Measurements from ENCODE around the gene DDX18.
A peak's percentile ranks its signal among the peaks of the same experiment; 100 is the strongest.

DDX18 gene

DNA sequence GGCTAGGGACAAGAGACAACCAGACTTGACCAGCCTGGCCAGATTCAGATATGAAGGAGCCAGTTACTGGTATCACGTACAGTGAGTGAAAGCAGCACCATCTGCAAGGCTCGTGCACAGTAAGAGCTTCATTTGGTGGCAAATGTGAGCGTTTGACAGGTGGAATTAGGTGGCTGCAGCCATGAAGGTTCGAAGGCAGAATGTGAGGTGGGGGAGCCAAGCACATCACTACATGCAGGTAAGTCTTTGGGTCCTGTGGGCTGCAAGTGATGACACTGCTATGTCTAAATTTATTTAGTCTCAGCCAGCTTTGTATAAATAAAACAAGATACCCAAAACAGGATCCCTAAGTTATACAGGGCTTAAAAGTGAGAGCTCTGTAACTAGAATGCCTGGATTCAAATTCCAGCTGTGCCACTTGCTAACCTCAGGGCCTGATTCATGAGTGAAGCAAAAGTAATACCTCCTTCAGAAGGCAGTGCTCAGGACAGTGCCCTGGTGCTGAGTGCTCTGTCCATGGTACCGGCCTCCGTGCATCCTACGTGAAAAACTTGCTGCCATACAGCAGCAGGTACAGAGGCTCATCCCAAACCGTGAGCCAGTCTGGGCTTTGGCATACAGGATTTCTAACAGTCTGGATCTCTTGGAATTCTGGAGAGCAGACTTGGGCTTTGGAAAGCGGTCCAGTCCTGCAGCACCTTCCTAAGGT is 18.6 kb downstream of the DDX18 start:
- Histone ChIP-seq H3K27ac (ENCODE audit: insufficient read depth, low read depth, low read length, poor library complexity, severe bottlenecking) (no peak overlapping the region), H3K9me3 (ENCODE audit: control insufficient read depth, low read length) (no peaks in the 10 kb centered on the region), H3K4me3 (ENCODE audit: insufficient read depth, low read depth, low read length) (no peak overlapping the region), H3K36me3 (ENCODE audit: control insufficient read depth, insufficient read depth, low read length) (peaks cover 13% of the 10 kb centered on the region), H3K4me1 (ENCODE audit: control insufficient read depth, insufficient read depth, low read length) (no peaks in the 10 kb centered on the region), H3K27me3 (ENCODE audit: control insufficient read depth, insufficient read depth, low read length, poor library complexity, severe bottlenecking) (peaks cover 8% of the 10 kb centered on the region)
- 86 to 88% methylated on average over 9 of the region's 9 CpGs for WGBS, 2 experiments

- 91% methylated on average over 3 of the region's 3 CpGs for WGBS, 2 experiments
- Histone ChIP-seq H3K36me3 (ENCODE audit: control insufficient read depth, insufficient read depth, low read length) (peaks cover 12% of the 10 kb centered on the region), H3K4me3 (ENCODE audit: insufficient read depth, low read depth, low read length) (no peak overlapping the region), H3K27ac (ENCODE audit: insufficient read depth, low read depth, low read length, poor library complexity, severe bottlenecking) (no peak overlapping the region), H3K4me1 (ENCODE audit: control insufficient read depth, insufficient read depth, low read length) (no peaks in the 10 kb centered on the region), H3K27me3 (ENCODE audit: control insufficient read depth, insufficient read depth, low read length, poor library complexity, severe bottlenecking) (peaks cover 8% of the 10 kb centered on the region), H3K9me3 (ENCODE audit: control insufficient read depth, low read length) (no peaks in the 10 kb centered on the region)
Measured at GRCh38 chr2:117833911-117834310, 19.4 kb downstream of the DDX18 start.

DNA sequence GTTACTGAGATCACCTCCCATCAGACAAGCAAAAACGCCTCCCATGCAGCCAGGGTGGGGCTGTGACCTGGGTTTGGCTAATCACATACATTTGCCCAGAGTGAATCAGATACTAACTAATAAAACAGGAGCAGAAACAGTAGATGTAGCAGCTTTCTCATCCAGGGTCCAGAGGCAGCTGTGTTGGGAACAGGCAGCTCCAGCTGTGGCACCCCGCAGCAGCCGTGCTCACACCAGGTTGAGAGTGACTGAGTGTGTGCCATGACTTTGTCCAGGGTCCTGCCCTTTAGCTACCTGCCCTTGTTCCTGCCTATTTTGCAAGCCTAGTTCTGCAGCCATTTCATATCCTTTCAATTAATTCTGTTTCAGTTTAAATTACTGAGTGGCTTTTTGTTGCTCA is 20.5 kb downstream of the DDX18 start:
- Histone ChIP-seq H3K4me3 (ENCODE audit: insufficient read depth, low read depth, low read length) (no peak overlapping the region), H3K27ac (ENCODE audit: insufficient read depth, low read depth, low read length, poor library complexity, severe bottlenecking) (no peak overlapping the region), H3K4me1 (ENCODE audit: control insufficient read depth, insufficient read depth, low read length) (no peaks in the 10 kb centered on the region), H3K9me3 (ENCODE audit: control insufficient read depth, low read length) (no peaks in the 10 kb centered on the region), H3K27me3 (ENCODE audit: control insufficient read depth, insufficient read depth, low read length, poor library complexity, severe bottlenecking) (peaks cover 8% of the 10 kb centered on the region), H3K36me3 (ENCODE audit: control insufficient read depth, insufficient read depth, low read length) (peaks cover 4% of the 10 kb centered on the region)
- WGBS, 2 experiments, result 89 to 91% methylated on average over 3 of the region's 3 CpGs

GRCh38 chr2:117835990-117836760 is 21.7 kb downstream of the DDX18 start:
- Histone ChIP-seq H3K9me3 (ENCODE audit: control insufficient read depth, low read length) (no peaks in the 10 kb centered on the region), H3K4me3 (ENCODE audit: insufficient read depth, low read depth, low read length) (peak overlapping the region; percentile 8), H3K4me1 (ENCODE audit: control insufficient read depth, insufficient read depth, low read length) (no peaks in the 10 kb centered on the region), H3K36me3 (ENCODE audit: control insufficient read depth, insufficient read depth, low read length) (peaks cover 4% of the 10 kb centered on the region), H3K27ac (ENCODE audit: insufficient read depth, low read depth, low read length, poor library complexity, severe bottlenecking) (no peak overlapping the region), H3K27me3 (ENCODE audit: control insufficient read depth, insufficient read depth, low read length, poor library complexity, severe bottlenecking) (peaks cover 8% of the 10 kb centered on the region)
- WGBS, 2 experiments, result 48 to 49% methylated on average over 53 of the region's 53 CpGs

- H3K36me3 ChIP-seq (ENCODE audit: control insufficient read depth, insufficient read depth, low read length), result no peaks in the 10 kb centered on the region
- H3K4me1 ChIP-seq (ENCODE audit: control insufficient read depth, insufficient read depth, low read length), result no peaks in the 10 kb centered on the region
- no peaks in the 10 kb centered on the region for H3K9me3 ChIP-seq (ENCODE audit: control insufficient read depth, low read length)
- H3K27me3 ChIP-seq (ENCODE audit: control insufficient read depth, insufficient read depth, low read length, poor library complexity, severe bottlenecking), result no peaks in the 10 kb centered on the region
- no peak overlapping the region for H3K4me3 ChIP-seq (ENCODE audit: insufficient read depth, low read depth, low read length)
- WGBS, 2 experiments, result 92 to 100% methylated on average over 1 to 2 of the region's 2 CpGs
- H3K27ac ChIP-seq (ENCODE audit: insufficient read depth, low read depth, low read length, poor library complexity, severe bottlenecking), result no peak overlapping the region
Measured at GRCh38 chr2:117845304-117845703, 30.8 kb downstream of the DDX18 start.

DNA sequence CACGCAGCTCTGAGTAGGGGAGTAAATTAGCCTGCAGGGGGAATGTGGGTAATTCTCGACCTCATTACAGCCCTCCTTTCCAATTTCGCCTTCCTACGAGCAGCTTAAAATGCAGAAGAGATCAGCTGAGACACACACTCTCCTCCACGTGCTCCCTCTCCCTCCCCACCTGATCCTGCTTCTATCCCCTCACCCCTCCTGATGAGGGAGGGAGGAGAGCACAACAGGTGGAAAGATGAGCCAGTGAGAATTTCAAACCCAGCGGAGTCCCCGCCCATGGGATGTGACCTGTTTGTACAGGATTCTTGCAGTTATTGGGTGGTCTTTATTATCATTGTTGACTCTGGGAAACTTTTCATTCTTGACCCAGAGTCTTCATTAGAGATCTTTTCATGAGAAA is 35.5 kb downstream of the DDX18 start:
- WGBS, 2 experiments, result 26 to 34% methylated on average over 6 to 7 of the region's 7 CpGs
- no peaks in the 10 kb centered on the region for H3K9me3 ChIP-seq (ENCODE audit: control insufficient read depth, low read length)
- H3K36me3 ChIP-seq (ENCODE audit: control insufficient read depth, insufficient read depth, low read length), result no peaks in the 10 kb centered on the region
- no peaks in the 10 kb centered on the region for H3K4me1 ChIP-seq (ENCODE audit: control insufficient read depth, insufficient read depth, low read length)
- H3K27me3 ChIP-seq (ENCODE audit: control insufficient read depth, insufficient read depth, low read length, poor library complexity, severe bottlenecking), result no peaks in the 10 kb centered on the region
- no peak overlapping the region for H3K4me3 ChIP-seq (ENCODE audit: insufficient read depth, low read depth, low read length)
- no peak overlapping the region for H3K27ac ChIP-seq (ENCODE audit: insufficient read depth, low read depth, low read length, poor library complexity, severe bottlenecking)

DNA sequence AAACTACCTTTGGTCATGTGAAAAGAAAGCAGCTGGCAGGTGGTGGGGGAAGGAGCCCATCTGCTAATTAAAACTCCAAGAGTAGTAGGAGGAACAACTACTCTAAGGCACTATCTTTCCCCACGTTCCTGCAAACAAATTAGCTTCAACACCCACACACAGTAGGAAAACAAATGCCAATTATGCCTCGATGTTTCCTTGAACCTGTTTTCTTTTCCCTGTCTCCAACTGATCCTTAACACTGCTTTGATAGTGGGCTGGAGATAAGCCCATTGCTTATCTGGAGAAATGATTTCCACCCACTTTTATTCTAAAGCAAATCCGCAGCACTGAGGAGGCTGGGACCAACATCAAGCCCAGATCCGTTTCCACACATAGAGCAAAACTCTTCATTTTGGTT is 36.0 kb downstream of the DDX18 start:
- Histone ChIP-seq H3K27me3 (ENCODE audit: control insufficient read depth, insufficient read depth, low read length, poor library complexity, severe bottlenecking) (no peaks in the 10 kb centered on the region), H3K27ac (ENCODE audit: insufficient read depth, low read depth, low read length, poor library complexity, severe bottlenecking) (no peak overlapping the region), H3K36me3 (ENCODE audit: control insufficient read depth, insufficient read depth, low read length) (no peaks in the 10 kb centered on the region), H3K4me3 (ENCODE audit: insufficient read depth, low read depth, low read length) (no peak overlapping the region), H3K4me1 (ENCODE audit: control insufficient read depth, insufficient read depth, low read length) (no peaks in the 10 kb centered on the region), H3K9me3 (ENCODE audit: control insufficient read depth, low read length) (no peaks in the 10 kb centered on the region)
- 42 to 45% methylated on average over 3 to 4 of the region's 4 CpGs for WGBS, 2 experiments

DNA sequence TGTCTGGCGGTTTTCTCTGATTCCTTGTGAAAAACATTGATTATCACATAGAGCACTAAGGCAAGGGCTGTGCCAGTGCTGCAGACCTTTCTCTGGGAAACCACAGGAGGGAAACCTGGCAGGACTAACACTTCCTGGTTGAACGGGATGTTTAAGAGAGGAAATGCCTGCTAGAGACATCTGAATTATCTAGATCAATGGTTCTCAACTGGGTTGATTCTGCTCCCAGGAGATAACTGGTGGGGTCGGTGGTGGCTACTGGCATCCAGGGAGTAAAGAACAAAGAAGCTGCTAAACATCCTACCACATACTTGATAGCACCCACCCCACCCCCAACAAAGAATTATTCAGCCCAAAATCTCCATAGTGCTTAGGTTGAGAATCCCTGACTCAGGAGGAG is 37.5 kb downstream of the DDX18 start:
- H3K4me3 ChIP-seq (ENCODE audit: insufficient read depth, low read depth, low read length), result no peak overlapping the region
- H3K27me3 ChIP-seq (ENCODE audit: control insufficient read depth, insufficient read depth, low read length, poor library complexity, severe bottlenecking), result no peaks in the 10 kb centered on the region
- no peaks in the 10 kb centered on the region for H3K4me1 ChIP-seq (ENCODE audit: control insufficient read depth, insufficient read depth, low read length)
- 83 to 86% methylated on average over 2 to 3 of the region's 3 CpGs for WGBS, 2 experiments
- H3K9me3 ChIP-seq (ENCODE audit: control insufficient read depth, low read length), result no peaks in the 10 kb centered on the region
- no peak overlapping the region for H3K27ac ChIP-seq (ENCODE audit: insufficient read depth, low read depth, low read length, poor library complexity, severe bottlenecking)
- H3K36me3 ChIP-seq (ENCODE audit: control insufficient read depth, insufficient read depth, low read length), result no peaks in the 10 kb centered on the region

GRCh38 chr2:117853316-117853715 is 38.8 kb downstream of the DDX18 start:
- Histone ChIP-seq H3K27ac (ENCODE audit: insufficient read depth, low read depth, low read length, poor library complexity, severe bottlenecking) (no peak overlapping the region), H3K27me3 (ENCODE audit: control insufficient read depth, insufficient read depth, low read length, poor library complexity, severe bottlenecking) (no peaks in the 10 kb centered on the region), H3K4me3 (ENCODE audit: insufficient read depth, low read depth, low read length) (no peak overlapping the region), H3K4me1 (ENCODE audit: control insufficient read depth, insufficient read depth, low read length) (no peaks in the 10 kb centered on the region), H3K36me3 (ENCODE audit: control insufficient read depth, insufficient read depth, low read length) (no peaks in the 10 kb centered on the region), H3K9me3 (ENCODE audit: control insufficient read depth, low read length) (no peaks in the 10 kb centered on the region)
- 86 to 95% methylated on average over 2 of the region's 2 CpGs for WGBS, 2 experiments

DNA sequence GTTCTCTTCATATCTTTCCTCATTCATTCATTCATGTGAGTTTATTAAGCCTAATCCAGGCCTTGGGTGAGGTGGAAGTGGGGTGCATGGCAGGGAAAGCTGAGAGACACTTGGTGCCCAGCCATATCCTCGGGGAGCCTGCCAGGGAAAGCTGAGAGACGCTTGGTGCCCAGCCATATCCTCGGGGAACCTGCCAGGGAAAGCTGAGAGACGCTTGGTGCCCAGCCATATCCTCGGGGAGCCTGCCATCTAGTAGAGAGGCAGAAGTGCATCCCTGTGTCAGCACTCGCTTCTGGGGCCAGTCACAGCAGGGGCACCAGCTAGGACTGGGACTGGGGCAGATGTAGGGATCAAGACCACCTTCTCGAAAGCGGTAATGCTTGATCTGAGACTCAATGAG is 39.4 kb downstream of the DDX18 start:
- 88 to 91% methylated on average over 7 to 8 of the region's 8 CpGs for WGBS, 2 experiments

More for the DNA sequence above, 39.4 kb downstream of the DDX18 start:
- H3K4me1 ChIP-seq (ENCODE audit: control insufficient read depth, insufficient read depth, low read length), result no peaks in the 10 kb centered on the region
- no peaks in the 10 kb centered on the region for H3K9me3 ChIP-seq (ENCODE audit: control insufficient read depth, low read length)
- no peak overlapping the region for H3K27ac ChIP-seq (ENCODE audit: insufficient read depth, low read depth, low read length, poor library complexity, severe bottlenecking)
- no peaks in the 10 kb centered on the region for H3K27me3 ChIP-seq (ENCODE audit: control insufficient read depth, insufficient read depth, low read length, poor library complexity, severe bottlenecking)
- H3K4me3 ChIP-seq (ENCODE audit: insufficient read depth, low read depth, low read length), result no peak overlapping the region
- H3K36me3 ChIP-seq (ENCODE audit: control insufficient read depth, insufficient read depth, low read length), result no peaks in the 10 kb centered on the region

Measured in ectodermal cell (in vitro differentiated cells).